Stimulated activated CD8-positive, alpha-beta memory T cell treated with anti-CD3 and anti-CD28 coated beads, Interleukin-15, amount 100 ng/mL, for 1 hour (primary cell): ENCODE measurements around the gene TLR9.
"Not testable (repeated sequence)": the region's sequence is repeated elsewhere in the genome, so short reads cannot be mapped to it uniquely, and the experiment has no call there.

Experiments
- DNase-seq: peaks from one replicate; pipeline ENCODE4 v3.0.0-alpha.2; 2020; ENCODE audit warnings: low read depth

The TLR9 gene

DNA sequence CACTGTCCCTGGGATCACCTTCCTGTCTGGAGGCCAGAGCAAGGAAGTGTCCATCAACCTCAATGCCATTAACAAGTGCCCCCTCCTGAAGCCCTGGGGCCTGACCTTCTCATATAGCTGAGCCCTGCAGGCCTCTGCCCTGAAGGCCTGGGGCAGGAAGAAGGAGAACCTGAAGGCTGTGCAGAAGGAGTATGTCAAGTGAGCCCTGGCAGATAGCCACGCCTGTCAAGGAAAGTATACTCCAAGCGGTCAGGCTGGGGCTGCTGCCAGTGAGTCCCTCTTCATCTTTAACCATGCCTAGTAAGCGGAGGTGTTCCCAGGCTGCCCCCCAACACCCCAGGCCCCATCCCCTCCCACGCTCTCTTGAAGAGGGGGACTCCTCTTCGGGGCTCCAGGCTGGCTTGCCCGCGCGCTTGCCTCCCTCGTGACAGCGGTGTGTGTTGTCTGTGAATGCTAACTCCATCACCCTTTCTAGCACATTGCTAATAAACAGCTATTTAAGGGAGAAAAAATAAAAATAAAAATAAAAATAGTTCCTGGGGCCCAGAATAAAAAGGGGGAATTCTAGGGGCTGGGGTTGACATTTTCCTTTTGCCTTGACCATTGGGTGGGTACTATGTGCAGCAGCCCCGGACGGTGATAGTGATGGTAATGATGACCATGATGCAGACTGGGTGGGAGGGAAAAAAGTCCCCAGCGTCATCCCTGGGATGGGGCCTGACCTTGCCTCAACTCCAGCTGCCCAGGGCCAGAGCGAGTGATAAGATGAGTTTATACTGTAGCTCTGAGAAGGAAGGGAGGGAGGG, 30.8 kb downstream of the TLR9 start:
- no peak for DNase-seq

DNA sequence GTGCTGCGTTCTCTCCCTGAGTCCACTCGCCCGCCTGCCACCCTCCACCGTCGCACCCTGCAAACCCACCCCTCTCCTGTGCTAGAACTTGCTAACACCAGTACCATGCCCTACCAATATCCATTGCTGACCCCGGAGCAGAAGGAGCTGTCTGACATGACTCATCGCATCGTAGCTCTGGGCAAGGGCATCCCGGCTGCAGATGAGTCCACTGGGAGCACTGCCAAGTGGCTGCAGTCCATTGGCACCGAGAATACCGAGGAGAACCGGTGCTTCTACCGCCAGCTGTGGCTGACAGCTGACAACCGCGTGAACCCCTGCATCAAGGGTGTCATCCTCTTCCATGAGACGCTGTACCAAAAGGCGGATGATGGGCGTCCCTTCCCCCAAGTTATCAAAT, 32.4 kb downstream of the TLR9 start:
- DNase-seq, result no peak

DNA sequence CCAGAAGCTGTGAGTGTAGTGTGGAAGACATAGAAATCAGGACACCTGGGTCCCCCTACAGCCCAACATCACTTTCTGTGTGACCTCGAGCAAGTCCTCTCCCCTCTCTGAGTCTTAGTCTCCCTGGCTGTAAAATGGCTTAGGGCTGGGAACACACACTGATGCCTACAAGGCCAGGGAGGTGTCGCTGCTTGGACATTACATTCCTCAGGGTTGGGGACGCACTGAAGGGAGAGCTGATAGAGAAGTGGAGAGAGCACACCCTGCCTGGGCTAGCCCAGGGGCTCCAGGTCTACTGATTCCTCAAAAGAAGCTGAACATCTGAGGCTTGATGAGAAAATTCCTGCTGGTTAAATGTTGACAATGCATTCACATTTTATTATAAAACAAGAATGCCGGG, 33.8 kb downstream of the TLR9 start:
- DNase-seq, result no peak

- no peak for DNase-seq
These were observed 35.0 kb downstream of the TLR9 start for GRCh38 chr3:52190294-52191074.

GRCh38 chr3:52188556-52188955, 36.9 kb downstream of the TLR9 start:
- DNase-seq, result no peak

DNA sequence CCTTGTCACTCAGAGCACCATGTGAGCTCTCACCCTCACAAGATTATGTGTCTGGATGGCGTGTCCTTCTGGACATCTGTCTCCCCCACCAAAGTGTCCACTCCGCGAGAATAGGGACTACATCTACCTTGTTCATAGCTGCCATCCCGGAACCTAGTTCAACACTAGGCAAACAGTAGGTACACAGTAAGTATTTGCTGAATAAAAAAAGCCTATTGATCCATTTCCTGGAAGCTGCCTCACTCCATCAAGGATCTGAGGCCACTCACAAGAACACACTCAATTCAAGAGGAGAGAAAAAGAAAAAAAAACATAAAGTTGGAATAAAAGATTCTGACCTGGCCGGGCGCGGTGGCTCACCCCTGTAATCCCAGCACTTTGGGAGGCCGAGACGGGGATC, 38.7 kb downstream of the TLR9 start:
- no peak for DNase-seq

DNA sequence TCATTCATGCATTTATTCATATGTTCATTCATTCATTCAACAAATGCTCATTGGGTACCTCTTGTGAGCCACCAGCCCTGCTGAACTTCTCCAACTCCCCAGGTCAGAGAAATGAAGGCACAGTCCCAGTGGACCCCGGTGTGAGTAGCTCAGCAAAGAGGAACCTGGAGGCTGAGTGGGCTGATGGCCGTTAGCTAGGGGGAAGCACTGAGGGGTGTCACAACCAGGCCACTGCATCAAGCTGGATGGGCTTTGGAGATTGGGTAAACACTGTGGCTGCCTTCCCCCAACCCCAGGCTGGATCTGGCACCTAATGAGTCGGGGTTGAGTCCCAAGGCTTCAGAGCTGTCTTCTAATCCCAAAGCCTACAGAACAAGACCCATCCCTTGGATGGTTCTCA, 39.6 kb downstream of the TLR9 start:
- no peak for DNase-seq

DNA sequence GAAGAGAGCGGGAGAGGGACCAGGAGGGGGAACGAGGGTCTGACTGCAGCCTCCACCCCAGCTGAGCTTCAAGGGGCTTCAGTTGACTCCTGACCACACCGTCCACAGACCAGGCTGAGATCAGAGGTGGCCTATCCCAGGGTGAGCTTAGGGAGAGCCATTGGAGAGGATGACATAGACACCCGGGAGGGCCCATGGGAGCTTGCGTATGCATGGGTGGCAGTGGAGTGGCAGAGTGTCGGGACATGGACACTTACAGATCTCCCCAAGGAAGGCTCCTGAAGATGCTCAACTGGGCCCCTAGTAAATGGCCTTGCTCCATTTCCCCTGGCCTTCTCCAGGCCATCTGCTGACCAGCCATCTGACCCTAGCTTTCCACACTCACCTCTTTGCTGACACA, 40.1 kb downstream of the TLR9 start:
- no peak for DNase-seq

- DNase-seq, result no peak
These were observed 40.8 kb downstream of the TLR9 start for GRCh38 chr3:52184690-52185089.

- DNase-seq, result no peak
These were observed 41.5 kb downstream of the TLR9 start for GRCh38 chr3:52183786-52184445.

- no peak for DNase-seq
These were observed 42.8 kb downstream of the TLR9 start for GRCh38 chr3:52182691-52183090.

DNA sequence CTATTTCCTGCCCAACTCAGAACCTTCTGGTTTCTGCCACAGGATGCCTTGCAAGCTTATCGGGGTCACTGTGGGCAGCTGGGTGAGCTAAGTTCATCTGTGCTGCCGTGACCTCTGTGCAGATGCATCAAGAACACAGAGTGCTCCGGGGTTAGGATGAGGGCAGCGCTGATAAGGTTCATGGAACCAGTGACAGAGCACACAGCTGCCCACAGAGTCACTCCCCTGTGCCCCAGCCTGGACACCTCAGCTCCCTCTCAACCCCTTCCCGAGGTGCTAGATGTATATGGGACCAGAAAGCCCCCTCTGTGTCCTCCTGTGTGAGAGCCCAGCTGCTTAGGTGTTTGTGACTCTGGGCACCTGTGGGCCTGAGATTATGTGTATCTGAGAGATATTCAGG, 43.2 kb downstream of the TLR9 start:
- DNase-seq, result no peak

DNA sequence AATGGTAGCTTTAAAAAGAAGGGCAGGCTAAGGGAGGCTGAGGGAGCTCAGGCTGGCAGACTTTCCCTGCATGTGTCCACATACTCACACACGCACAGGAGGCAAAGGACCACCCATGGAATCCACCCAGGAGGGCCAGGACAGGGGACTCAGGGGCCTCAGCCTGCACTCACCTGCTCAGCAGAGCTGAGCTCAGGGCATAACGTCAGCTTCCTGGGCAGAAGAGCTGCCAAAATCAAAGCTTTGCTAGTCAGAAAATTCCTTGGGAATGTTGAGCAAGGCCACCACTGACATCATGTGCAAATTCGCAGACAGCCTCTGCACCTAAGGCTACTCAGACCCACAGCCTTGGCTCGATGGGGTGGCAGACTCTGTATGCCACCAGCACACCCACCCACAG, 43.9 kb downstream of the TLR9 start:
- DNase-seq, result no peak

DNA sequence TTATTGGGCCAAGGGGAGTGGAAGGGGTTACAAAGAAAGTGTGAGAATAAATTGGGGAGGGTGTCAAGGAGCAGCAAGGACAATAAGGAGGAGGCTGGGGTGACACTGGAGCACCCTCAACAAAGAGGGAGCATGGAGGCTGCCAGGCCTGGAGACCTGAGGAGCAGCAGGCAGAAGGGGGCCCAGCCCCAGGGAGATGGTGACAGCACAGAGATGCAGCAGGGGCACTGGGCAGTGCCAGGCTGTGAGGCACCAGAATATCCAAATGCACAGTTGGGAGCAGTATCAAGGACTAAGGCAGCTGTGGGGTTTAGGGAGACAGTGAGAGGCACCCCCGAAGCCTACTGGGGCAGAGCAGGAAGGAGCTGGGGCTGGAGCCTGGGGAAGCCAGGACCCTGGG, 46.9 kb downstream of the TLR9 start:
- no peak for DNase-seq

DNA sequence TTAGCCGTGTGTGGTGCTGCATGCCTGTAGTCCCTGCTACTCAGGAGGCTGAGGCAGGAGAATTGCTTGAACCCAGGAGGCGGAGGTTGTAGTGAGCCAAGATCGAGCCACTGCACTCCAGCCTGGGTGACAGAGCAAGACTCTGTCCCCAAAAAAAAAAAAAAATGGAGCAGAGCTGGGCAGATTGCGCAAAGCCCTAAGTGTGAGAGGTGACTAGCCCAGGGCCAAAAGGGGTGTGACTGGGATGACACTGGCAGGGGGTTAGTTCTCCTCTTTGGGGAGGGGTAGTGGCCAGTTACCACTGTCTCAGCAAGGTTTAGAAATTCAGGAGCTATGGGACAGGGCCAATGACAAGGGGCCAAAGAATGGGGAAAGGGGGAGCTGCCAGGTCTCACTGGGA, 47.3 kb downstream of the TLR9 start:
- not testable (repeated sequence) for DNase-seq

GRCh38 chr3:52177701-52178042, 47.8 kb downstream of the TLR9 start:
- DNase-seq, result no peak

DNA sequence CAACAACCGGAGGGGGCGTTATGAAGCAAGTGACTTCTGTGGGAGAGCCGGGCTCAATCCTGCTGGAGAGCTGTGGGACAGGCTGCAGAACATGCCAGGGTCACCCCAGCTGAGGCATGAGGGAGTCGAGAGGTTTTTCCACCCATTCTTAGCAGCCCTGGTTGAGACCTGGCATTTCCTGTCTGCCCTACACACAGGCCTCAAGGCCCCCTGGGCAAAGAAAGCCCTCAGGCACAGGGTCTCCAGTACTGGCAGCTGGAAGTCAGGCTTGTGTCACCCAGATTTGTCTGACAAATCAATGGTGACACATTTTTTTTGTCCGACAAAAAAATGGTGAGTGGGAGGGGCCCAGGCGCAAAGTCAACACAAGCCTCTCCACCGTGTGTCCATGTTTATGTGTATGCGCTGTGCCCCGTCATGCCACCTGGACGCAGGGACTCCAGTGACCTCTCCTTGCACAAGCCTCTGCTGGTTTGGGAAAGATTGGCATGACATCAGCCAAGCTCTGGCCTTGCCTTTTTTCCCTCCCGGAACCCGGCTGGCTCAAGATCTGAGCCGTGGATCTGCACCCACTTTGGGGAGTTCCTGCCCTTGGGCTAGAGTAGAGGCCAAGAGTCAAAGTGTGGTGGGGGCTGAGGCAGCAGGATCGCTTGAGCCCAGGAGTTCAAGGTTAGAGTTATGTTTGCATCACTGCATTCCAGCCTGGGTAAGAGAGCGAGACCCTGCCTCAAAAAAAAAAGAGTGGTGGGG, 48.3 kb downstream of the TLR9 start:
- DNase-seq, result no peak

DNA sequence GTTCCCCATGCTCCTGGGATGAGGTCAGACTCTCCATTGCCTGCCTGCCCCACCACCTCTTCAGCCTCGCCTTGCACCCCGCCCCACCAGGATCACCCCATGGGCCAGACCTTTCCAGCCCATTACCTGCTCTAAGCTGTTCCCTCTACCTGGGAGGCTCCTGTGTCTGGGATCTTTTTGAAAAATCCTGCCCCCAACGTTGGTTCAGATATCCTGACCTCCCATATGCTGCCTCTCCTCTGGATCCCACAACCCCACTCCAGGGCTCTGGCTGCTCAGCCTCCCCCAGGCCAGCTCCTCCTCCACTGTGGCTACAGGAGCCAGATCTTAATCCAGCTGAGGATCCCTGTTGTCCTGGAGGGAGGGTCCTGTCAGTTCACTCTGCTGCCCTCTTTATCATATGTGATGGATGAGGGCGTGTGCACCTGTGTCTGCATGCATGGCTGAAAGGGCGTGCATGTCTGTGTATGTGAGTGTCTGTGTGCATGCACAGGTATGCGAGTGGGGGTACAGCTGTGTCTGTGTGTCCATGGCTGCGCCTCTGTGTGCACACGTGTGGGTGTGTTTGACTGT, 49.2 kb downstream of the TLR9 start:
- no peak for DNase-seq

GRCh38 chr3:52175416-52176179, 49.8 kb downstream of the TLR9 start:
- no peak for DNase-seq

DNA sequence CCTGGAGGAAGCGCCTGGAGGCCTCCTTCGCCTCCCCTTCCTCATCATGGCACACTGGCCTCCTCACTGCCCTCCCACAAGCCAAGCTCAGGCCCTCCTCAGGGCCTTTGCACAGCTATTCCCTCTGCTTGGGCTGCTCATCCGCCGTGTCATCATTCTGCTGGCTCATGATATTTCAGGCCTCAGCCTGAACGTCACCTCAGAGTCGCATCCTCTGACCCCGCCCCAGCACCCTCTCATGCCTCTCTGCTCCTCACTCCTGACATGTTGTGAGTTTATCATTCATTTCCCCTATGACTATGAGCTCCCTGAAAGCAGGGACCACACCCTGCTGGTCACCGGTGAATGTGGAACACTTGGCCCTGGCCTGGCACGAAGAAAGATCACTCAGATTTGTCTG, 50.5 kb downstream of the TLR9 start:
- DNase-seq, result no peak

- DNase-seq, result no peak
These were observed 52.3 kb downstream of the TLR9 start for GRCh38 chr3:52173101-52173500.
